Loucy (cell line): ENCODE measurements around the gene JAZF1.
A peak's percentile ranks its signal among the peaks of the same experiment; 100 is the strongest.

Source experiments
- H2AFZ ChIP-seq: fragments of 200-600 bp; sonication (generic); 2 replicates; pipeline ENCODE4 v1.6.0; 2016; ENCODE audit warnings: antibody characterized with exemption, mild to moderate bottlenecking, low read length, moderate library complexity
- H3F3A ChIP-seq: fragments of 200-600 bp; 2 replicates; pipeline ENCODE4 v1.6.0; 2016; ENCODE audit warnings: antibody characterized with exemption, low read depth, mild to moderate bottlenecking
- H3K27me3 ChIP-seq: fragments of 200-600 bp; sonication (generic); 2 replicates; pipeline ENCODE4 v1.6.1; 2014; ENCODE audit warnings: low read length, mild to moderate bottlenecking; ENCODE audit not compliant: insufficient read depth, poor library complexity, severe bottlenecking
- H3K36me3 ChIP-seq: fragments of 200-600 bp; sonication (generic); 2 replicates; pipeline ENCODE4 v1.6.1; 2016; ENCODE audit warnings: low read length; ENCODE audit not compliant: insufficient read depth
- H3K4me1 ChIP-seq: fragments of 200-600 bp; sonication (generic); 2 replicates; pipeline ENCODE4 v1.5.1; 2014; ENCODE audit warnings: low read length, mild to moderate bottlenecking; ENCODE audit not compliant: insufficient read depth, poor library complexity, severe bottlenecking
- H3K4me2 ChIP-seq: fragments of 200-600 bp; sonication (generic); 2 replicates; pipeline ENCODE4 v1.6.0; 2014; ENCODE audit warnings: antibody characterized with exemption, low read length, low read depth, mild to moderate bottlenecking; ENCODE audit not compliant: poor library complexity, severe bottlenecking
- H3K4me3 ChIP-seq: fragments of 200-600 bp; sonication (generic); 2 replicates; pipeline ENCODE4 v1.5.1; 2014; ENCODE audit warnings: low read length, mild to moderate bottlenecking, mixed read lengths; ENCODE audit not compliant: poor library complexity, severe bottlenecking
- H3K79me2 ChIP-seq: fragments of 200-600 bp; sonication (generic); 2 replicates; pipeline ENCODE4 v1.6.1; 2014; ENCODE audit warnings: low read length; ENCODE audit not compliant: insufficient read depth
- H3K9ac ChIP-seq: fragments of 200-600 bp; sonication (generic); 2 replicates; pipeline ENCODE4 v1.6.0; 2014; ENCODE audit warnings: mild to moderate bottlenecking, low read depth, low read length, moderate library complexity; ENCODE audit not compliant: poor library complexity, severe bottlenecking
- H3K9me2 ChIP-seq: fragments of 200-600 bp; sonication (generic); replicated peaks from 2 replicates; pipeline ENCODE4 v1.6.1; 2016; ENCODE audit warnings: low read depth, low read length, mixed read lengths
- H3K9me3 ChIP-seq: fragments of 200-600 bp; sonication (generic); 2 replicates; pipeline ENCODE4 v1.6.1; 2014; ENCODE audit warnings: mild to moderate bottlenecking, antibody characterized with exemption, low read length, low read depth; ENCODE audit not compliant: insufficient read depth
- H4K20me1 ChIP-seq: fragments of 200-600 bp; sonication (generic); 2 replicates; pipeline ENCODE4 v1.6.0; 2014; ENCODE audit warnings: antibody characterized with exemption, low read length, mild to moderate bottlenecking; ENCODE audit not compliant: insufficient read depth, poor library complexity, severe bottlenecking
- CTCF ChIP-seq: fragments of 200-600 bp; sonication (generic); conservative IDR thresholded peaks from 2 replicates; pipeline ENCODE4 v1.5.1; 2014; ENCODE audit warnings: mild to moderate bottlenecking, antibody characterized with exemption, low read length
- EZH2phosphoT487 ChIP-seq: fragments of 200-600 bp; IDR thresholded peaks from 2 replicates; pipeline ENCODE4 v1.6.1; 2018; ENCODE audit warnings: antibody characterized with exemption, mild to moderate bottlenecking, moderate library complexity, borderline replicate concordance

The JAZF1 gene

DNA sequence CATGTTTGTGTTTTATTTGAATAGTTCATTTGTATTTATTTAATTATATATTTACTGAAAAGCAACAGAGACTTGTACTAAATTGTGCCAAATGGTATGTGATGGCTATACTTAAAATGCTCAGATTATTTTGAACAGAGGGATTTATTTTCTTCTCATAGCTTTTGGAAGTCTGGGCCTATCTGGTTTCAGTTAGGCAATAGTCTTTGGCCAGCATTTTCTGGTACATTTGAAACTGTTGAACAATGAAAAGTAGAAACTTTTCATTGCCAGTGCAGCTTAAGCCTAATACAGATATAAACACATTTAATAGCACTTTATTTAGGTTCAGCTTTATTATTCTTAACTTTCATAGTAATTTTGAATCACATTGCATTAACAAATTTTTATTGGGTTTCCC, 252.6 kb downstream of the JAZF1 start:
- Histone ChIP-seq H4K20me1 (no peaks in the 10 kb centered on the region), H3K9me2 (no peaks in the 10 kb centered on the region), H3K4me1 (peaks cover 41% of the 10 kb centered on the region), H3K27me3 (no peaks in the 10 kb centered on the region), H3K36me3 (no peaks in the 10 kb centered on the region), H3K4me2 (no peak overlapping the region), H3K79me2 (0 out of 2 replicates have a peak, but pooled peaks cover 3% of the 10 kb centered on the region), H2AFZ (no peak overlapping the region), H3K9me3 (no peaks in the 10 kb centered on the region), H3K4me3 (no peak overlapping the region), H3F3A (no peaks in the 10 kb centered on the region; the same call in 1 of the 2 replicates), H3K9ac (no peak overlapping the region)
- TF ChIP-seq EZH2phosphoT487 (no peak), CTCF (no peak)

GRCh38 chr7:27925573-27926201, 254.9 kb downstream of the JAZF1 start:
- Histone ChIP-seq H4K20me1 (peaks cover 3% of the 10 kb centered on the region), H3K9me3 (no peaks in the 10 kb centered on the region), H3K79me2 (peaks cover 11% of the 10 kb centered on the region; the same call in 1 of the 2 replicates), H3F3A (peaks cover 4% of the 10 kb centered on the region; the same call in 1 of the 2 replicates), H3K9me2 (no peaks in the 10 kb centered on the region), H3K36me3 (no peaks in the 10 kb centered on the region), H3K4me2 (peak overlapping the region; percentile 15), H3K9ac (no peak overlapping the region), H3K27me3 (no peaks in the 10 kb centered on the region), H2AFZ (no peak overlapping the region), H3K4me3 (no peak overlapping the region), H3K4me1 (peaks cover 61% of the 10 kb centered on the region)
- no peak for TF ChIP-seq EZH2phosphoT487
- no peak for TF ChIP-seq CTCF

- TF ChIP-seq CTCF (no peak), EZH2phosphoT487 (no peak)
- Histone ChIP-seq H3K79me2 (peaks cover 12% of the 10 kb centered on the region; the same call in 1 of the 2 replicates), H3K4me2 (peak overlapping the region; percentile 81), H3K36me3 (no peaks in the 10 kb centered on the region), H3K9me2 (no peaks in the 10 kb centered on the region), H3K4me3 (peak overlapping the region; percentile 60), H3K9me3 (no peaks in the 10 kb centered on the region), H3K27me3 (no peaks in the 10 kb centered on the region), H4K20me1 (peaks cover 3% of the 10 kb centered on the region), H3F3A (peaks cover 4% of the 10 kb centered on the region; the same call in 1 of the 2 replicates), H3K4me1 (peaks cover 74% of the 10 kb centered on the region), H2AFZ (no peak overlapping the region), H3K9ac (peak overlapping the region; percentile 64)
Measured at GRCh38 chr7:27923642-27923980, 257.0 kb downstream of the JAZF1 start.
